T-helper 9 cell (primary cell): Measurements from ENCODE around the gene KRTAP4-2.
"Not testable (repeated sequence)": the region's sequence is repeated elsewhere in the genome, so short reads cannot be mapped to it uniquely, and the experiment has no call there.

ENCODE experiments used
- DNase-seq: peaks from one replicate; pipeline ENCODE4 v3.0.0-alpha.2; 2020

Gene KRTAP4-2

GRCh38 chr17:41160648-41161047 lies 17.4 kb downstream of the KRTAP4-2 start, which contains the start of gene KRTAP4-4:
TSS of gene KRTAP4-4 (minus strand) at chr17:41160748. CDS start at chr17:41160691, 57 bp downstream.
- DNase-seq: no peak

GRCh38 chr17:41160190-41160589 lies 17.8 kb downstream of the KRTAP4-2 start:
- not testable (repeated sequence) for DNase-seq

GRCh38 chr17:41153856-41154255 lies 24.2 kb downstream of the KRTAP4-2 start:
- no peak for DNase-seq

GRCh38 chr17:41151525-41151924 lies 26.5 kb downstream of the KRTAP4-2 start:
- no peak for DNase-seq

- DNase-seq: no peak
Observed at GRCh38 chr17:41150026-41150425, 28.0 kb downstream of the KRTAP4-2 start.

GRCh38 chr17:41149652-41149985 lies 28.4 kb downstream of the KRTAP4-2 start, which contains the start of gene KRTAP4-5:
TSS of gene KRTAP4-5 (minus strand) at chr17:41149825. CDS start at chr17:41149767, 58 bp downstream.
- no peak for DNase-seq

- not testable (repeated sequence) for DNase-seq
Observed at GRCh38 chr17:41148971-41149651, 28.9 kb downstream of the KRTAP4-2 start.

- no peak for DNase-seq
Observed at GRCh38 chr17:41147531-41148204, 30.4 kb downstream of the KRTAP4-2 start.

- DNase-seq: no peak
Observed at GRCh38 chr17:41145261-41145660, 32.8 kb downstream of the KRTAP4-2 start.

GRCh38 chr17:41144846-41145245 lies 33.2 kb downstream of the KRTAP4-2 start:
- DNase-seq: no peak

GRCh38 chr17:41141361-41141760 lies 36.7 kb downstream of the KRTAP4-2 start:
- DNase-seq: no peak

GRCh38 chr17:41140360-41141131 lies 37.5 kb downstream of the KRTAP4-2 start, which contains the start of gene KRTAP4-6:
TSS of gene KRTAP4-6 (minus strand) at chr17:41140544. CDS start at chr17:41140487, 57 bp downstream.
- no peak for DNase-seq

- DNase-seq: not testable (repeated sequence)
Observed at GRCh38 chr17:41139865-41140264, 38.2 kb downstream of the KRTAP4-2 start.

- no peak for DNase-seq
Observed at GRCh38 chr17:41133880-41134735, 43.9 kb downstream of the KRTAP4-2 start.

- DNase-seq: no peak
Observed at GRCh38 chr17:41131979-41132378, 46.0 kb downstream of the KRTAP4-2 start.
